ENCODE results near the gene NR1I3.
A peak's percentile ranks its signal among the peaks of the same experiment; 100 is the strongest.

The NR1I3 gene

DNA sequence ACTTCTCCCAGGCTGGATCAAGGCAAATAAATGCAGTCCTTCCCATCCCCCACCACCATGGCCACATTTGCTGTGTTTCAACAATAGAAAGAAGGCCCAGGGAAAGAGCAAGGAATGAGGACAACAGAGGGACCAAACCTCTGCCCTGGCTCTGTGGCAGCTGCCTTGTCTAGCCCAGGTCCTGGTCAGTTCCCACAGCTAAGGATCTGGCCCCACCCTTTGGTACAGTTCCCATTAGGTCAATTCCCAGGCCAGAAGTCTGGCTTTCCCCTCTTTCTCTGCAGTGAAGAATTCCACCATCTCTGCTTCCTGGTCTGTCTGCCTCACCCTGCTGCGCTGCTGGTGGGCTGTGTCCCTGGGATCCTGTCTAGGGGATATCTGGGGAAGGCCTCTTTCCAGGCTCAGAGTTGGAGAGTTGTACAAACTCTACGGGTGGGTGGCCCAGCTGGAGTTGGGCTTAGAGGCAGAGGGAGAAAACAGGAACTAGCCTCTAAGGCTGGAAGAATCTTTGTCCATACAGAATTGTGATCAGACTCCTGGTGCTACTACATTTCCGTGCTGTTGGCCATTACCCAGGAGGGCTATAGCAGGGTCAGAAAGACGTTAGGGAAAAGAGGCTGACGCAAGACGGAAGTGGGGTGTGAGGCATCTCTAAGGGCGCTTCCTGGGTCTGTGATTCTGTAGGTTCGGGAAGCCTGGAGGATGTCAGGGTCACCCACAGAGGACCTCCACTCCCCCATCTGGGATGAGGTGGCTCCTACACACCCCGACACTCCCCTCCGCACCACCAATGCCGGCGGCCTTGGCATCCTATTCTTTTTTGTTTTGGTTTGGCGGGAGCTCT is 36.8 kb downstream of the NR1I3 start:
- in situ Hi-C loops (cut with HindIII; ENCODE audit: low pct_ligation_motif_present, low pct_unique_long_range_greater_than_20kb, low sequenced_read_pairs): loop anchor here (25.0 kb wide), 1 partner anchor 111 kb away; the partner anchor contains the start of genes MPZ and SDHC

DNA sequence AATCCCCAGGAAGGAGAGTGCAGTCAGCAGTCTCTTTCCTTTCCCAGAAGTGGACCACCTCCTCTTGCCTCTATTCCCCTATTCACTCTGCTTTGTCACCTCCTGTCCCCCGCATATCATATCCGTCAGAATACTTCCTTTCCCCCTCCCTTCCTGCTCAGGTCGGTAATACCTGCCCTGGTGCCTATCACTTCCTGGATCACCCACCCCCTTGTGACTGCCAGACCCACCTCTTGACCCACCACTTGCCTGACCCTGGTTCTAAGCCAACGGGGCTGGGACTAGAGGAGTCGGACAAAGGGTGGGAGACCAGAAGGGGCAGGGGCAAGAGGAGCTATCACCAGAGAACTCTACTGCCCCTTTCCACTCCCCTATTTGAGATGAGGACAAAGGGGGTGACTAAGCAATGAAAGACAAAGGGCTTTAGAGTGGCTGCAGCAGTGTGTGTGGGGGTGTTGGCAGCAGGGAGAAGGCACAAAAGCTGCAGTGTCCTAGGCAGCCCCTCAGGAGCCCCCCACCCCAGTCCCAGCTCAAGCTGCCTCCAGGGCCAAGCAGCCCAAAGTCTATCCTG is 37.5 kb downstream of the NR1I3 start:
- in situ Hi-C loops (cut with HindIII; ENCODE audit: low pct_ligation_motif_present, low pct_unique_long_range_greater_than_20kb, low sequenced_read_pairs): loop anchor here (25.0 kb wide), 1 partner anchor 112 kb away; the partner anchor contains the start of genes MPZ and SDHC
- DNase-seq: no peak

More for the DNA sequence above, 36.8 kb downstream of the NR1I3 start:
- DNase-seq: no peak

DNA sequence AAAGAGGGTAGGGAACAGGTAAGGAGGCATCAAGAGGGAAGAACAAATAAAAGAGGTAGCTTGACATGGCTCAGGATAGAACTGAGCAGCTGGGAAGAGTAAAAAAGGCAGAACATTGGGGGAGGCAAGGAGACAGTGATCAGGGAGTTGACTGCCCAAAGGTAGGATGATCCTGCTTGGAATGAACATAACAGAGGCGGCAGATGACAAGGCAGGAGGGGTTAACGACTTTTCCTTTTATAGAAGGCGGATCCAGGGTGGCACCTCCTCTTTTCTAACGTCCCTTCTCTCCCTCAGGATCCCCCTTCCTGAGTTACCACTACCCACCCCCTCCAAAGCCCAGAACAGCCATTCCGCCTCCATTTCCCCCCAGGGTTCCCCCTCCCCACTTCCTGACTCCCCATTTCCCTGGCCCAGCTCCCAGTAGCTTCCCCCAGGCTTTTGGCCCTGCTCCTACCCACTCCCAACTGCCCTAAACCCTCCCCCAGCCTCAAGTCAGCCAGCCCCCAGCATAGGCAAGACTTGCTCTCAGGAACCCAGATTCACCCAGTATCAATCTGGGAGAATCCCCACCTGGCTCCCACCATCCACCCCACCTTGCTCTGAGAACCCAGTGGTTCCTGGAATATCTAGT is 38.4 kb downstream of the NR1I3 start:
- in situ Hi-C loops (cut with HindIII; ENCODE audit: low pct_ligation_motif_present, low pct_unique_long_range_greater_than_20kb, low sequenced_read_pairs): loop anchor here (25.0 kb wide), 1 partner anchor 113 kb away; the partner anchor contains the start of genes MPZ and SDHC
- DNase-seq: no peak

DNA sequence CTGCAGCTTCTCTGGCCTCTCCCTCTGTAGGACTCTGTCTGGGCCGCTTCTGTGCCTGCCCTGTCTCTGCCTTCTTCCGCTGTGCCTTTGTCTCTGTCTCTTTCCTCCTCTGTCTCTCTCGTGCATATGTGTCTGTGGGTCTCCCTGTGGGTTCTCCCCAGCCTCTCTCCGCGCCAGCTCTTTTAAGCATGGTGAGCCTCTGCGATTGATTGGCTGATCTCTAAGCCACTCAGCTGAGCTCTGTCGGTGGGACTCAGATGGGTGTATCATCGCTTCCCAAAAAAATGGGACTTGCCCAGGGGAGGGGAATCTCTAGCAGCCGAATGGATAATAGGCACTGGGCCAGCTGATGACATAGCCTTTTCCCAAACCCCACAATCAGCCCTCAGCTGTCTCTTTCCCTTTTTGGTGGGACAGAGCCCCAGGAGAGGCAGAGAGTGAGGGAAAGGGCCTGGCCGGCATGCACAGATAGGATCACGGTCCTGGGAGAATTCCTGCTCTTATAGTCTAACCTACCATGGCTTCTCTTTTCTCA is 39.0 kb downstream of the NR1I3 start, which contains the start of gene ADAMTS4:
Gene ADAMTS4, minus strand, starts transcription at position 158 of the 535 bp plus-strand sequence. CDS start 427 bp downstream, outside the sequence.
- DNase-seq: no peak
- in situ Hi-C loops (cut with HindIII; ENCODE audit: low pct_ligation_motif_present, low pct_unique_long_range_greater_than_20kb, low sequenced_read_pairs): no loop called here

DNA sequence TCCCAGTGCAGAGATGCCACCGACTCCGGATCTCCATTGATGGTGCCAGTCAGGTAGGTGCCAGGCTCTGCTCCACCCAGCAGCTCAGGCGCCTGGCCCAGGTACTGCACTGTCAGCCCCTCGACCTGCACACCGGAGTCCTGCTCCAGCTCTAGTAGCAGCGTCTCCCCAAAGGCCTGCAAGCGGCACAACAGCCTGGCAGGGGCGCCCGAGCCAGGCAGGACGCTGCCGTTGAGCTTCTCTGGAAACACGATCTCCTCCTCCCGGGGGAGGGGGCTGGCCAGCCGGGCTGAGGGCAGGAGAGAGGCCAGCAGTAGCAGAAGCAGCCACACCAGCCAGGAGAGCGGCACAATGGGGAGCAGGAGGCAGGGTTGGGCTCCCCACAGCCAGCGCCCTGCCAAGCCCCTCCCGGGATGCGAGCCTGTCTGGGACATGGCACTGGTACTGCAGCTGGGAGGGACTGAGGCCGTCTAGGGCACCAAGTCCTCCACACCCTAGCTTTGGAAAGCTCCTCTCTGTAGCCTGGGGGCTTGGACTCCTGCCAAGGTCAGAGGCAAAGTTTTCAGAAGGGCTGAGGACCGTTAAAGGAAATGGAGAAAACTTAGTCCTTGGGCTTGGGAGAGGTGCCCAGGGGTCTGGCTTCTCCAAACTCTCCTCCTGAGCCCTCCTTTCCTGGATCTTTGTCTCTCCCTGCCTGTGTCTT is 39.7 kb downstream of the NR1I3 start:
- DNase-seq: no peak
- in situ Hi-C loops (cut with HindIII; ENCODE audit: low pct_ligation_motif_present, low pct_unique_long_range_greater_than_20kb, low sequenced_read_pairs): no loop called here

DNA sequence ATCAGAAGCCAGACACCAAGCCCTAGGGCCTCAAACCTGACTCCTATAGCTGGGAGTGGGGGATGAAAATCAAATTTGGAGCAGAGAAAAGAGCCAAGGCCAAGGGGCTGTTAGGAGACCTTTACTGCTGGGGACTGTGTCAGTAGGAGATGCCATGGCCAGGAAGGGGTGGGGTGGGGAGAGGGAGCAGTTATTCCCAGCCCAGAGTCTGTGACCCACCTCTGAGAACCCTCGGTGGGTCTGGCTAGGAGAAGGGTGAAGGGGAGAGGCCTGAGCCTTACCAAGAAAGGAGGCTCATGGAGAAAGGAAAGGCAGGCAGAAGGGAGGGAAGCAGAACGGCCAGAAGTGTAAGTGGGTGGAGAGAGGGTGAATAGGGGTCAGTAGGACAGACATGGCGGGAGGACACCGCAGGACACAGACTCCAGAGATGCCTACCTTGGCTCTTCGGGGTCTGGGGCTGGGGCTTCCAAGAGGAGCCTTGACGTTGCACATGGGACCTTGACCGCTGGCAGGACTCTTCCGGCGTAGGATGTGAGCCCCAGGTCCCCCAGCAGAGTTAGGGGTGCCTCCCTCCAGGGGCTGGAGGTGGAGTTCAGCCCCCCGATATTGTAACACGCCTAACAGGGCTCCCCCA is 40.3 kb downstream of the NR1I3 start:
- in situ Hi-C loops (cut with HindIII; ENCODE audit: low pct_ligation_motif_present, low pct_unique_long_range_greater_than_20kb, low sequenced_read_pairs): no loop called here
- no peak for DNase-seq

DNA sequence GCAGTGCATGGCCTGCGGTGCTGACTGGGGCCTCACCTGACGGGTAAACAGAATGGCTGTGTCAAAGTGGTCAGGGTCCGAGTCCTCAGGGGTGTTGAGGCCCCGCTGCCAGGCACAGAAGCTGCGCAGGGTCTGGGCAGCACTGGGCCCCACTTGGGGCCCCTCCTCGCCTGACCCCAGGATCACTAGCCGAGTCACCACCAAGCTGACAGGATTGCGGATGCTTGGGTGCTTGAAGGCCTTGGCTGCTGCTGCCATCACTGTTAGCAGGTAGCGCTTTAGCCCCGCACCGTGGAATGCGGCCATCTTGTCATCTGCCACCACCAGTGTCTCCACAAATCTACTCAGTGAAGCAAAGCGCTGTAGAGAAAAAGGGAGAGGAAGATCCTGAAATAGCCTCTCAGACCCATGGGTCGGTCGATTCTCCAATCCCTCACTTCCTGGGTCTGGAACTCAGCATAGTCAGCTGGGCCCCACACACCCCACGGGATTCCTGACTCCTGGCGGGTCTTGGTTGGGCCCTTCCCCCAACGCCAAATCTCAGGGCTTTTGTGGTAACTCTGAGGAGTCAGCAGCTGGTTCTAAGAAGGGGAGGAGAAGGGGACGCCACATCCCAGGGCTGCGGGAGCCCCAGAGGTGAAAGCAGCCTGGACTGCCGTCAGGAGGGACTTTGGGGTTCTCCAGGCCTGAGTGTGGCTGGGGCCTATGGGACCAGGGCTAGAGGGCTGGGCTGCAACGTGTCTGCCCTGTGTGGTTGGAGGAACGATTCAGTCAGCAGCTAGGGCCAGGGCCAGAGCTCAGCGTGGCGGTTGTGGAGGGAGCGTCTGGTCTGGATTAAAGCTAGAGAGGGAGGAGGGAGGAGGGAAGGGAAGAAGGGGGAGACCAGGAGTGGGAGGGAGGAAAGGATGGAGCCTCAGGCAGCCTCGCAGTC is 41.2 kb downstream of the NR1I3 start:
- in situ Hi-C loops (cut with HindIII; ENCODE audit: low pct_ligation_motif_present, low pct_unique_long_range_greater_than_20kb, low sequenced_read_pairs): no loop called here
- no peak for DNase-seq

DNA sequence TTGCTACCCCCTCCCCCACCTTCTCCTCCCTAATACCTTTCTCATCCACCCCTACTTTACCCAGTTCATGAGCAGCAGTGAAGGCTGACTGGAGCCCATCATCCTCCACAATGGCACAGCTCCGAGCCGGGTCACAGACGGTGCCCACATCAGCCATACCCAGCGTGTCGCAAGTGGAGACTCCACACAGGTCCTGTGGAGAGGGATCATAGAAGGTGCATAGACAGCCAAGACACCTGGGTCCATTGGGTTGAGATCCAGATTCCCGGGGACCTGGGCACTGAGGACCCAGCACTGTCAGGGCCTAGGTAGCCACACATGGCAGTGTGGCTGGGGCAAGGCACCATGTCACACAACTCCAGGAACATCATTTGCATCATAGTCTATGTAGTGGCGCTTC is 41.9 kb downstream of the NR1I3 start:
- in situ Hi-C loops (cut with HindIII; ENCODE audit: low pct_ligation_motif_present, low pct_unique_long_range_greater_than_20kb, low sequenced_read_pairs): no loop called here
- no peak for DNase-seq

DNA sequence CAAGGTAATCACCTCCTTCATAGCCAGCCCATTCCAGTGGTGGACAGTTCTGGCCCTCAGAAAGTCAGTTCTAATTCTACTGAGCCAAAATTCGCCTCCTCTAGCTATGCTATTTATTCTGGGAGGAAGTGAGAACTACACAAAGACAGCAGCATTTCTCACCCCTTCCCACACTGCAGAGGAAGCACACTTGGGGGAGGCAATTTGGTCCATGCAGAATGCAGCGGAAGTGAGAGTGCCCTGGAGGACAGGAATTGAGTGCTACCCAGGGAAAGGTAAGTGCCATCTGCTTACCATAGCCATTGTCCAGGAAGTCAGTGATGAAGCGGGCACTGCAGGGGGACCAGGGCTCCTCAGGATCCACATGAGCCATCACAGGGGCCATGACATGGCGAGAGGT is 42.8 kb downstream of the NR1I3 start:
- no peak for DNase-seq
- in situ Hi-C loops (cut with HindIII; ENCODE audit: low pct_ligation_motif_present, low pct_unique_long_range_greater_than_20kb, low sequenced_read_pairs): no loop called here

DNA sequence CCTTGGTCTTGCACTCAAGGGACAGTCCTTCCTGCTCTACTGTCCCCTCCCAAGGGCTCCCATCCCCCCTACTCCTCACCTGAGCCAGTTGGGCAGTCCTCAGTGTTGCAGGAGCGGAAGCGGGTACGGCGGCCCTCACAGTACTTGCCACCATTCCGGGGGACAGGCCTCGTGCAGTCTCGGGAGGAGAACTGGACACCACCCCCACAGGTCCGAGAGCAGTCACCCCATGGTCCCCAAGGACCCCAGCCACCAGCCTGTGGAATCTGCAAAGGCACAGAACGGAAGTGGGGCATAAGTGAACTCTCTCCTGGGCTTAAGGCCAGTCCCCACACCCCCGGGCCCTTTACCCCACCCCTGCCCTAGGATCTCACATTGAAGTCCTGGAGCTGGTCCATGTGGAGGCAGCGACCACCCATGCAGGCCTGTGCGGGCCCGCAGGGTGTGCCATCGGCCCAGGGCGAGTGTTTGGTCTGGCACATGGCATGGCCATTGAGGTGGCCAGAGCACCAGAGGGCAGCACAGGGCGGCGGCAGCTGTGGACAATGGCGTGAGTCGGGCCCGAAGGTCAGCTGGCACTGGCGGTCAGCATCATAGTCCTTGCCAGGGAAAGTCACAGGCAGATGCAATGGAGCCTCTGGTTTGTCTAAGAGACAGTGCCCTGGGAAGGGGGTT is 44.3 kb downstream of the NR1I3 start:
- in situ Hi-C loops (cut with HindIII; ENCODE audit: low pct_ligation_motif_present, low pct_unique_long_range_greater_than_20kb, low sequenced_read_pairs): no loop called here
- DNase-seq: no peak

DNA sequence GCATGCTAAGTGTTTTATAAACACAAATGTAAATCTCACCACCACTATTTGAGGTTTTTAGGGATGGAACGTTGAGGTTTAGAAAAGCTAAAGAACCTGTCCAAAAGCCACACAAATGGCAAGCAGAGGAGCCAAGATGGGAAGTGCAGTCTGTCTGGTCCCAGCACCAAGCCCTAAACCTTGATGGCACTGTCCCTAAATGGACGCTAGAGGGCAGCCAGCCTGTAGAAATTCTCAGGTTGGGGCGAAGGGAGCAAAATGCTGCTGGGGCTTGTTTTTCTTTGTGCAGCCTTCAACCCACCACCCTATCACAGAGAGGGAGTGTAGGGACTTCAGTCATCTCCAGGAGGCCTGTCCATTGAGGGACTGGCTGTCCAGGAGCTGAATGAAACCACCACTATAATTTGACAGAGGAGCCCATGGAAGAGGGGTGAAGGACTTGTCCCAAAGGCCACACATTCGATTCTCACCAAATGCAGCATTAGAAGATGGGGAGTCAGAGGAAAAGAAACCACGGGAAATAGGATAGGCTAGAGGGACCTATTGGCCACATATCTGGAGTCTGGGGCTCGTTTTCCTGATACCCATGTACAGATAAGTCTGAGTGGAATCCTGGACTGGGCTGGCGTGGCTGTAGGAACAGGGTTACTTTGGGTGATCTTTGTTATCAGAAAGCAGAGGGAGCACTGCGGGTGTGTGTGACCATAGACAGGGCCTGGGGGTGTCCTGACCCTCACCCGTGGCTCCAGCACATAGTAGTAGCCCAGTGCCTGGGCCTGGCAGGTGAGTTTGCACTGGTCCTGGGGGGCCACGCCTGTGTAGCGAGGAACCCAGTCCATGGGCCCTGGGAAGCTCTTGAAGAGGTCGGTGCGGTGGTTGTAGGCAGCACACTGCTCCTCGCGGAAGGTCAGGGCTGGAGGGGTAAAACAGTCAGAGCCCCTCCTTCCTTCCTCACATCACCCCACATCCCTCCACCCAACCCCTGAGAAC is 45.2 kb downstream of the NR1I3 start:
- in situ Hi-C loops (cut with HindIII; ENCODE audit: low pct_ligation_motif_present, low pct_unique_long_range_greater_than_20kb, low sequenced_read_pairs): no loop called here

DNA sequence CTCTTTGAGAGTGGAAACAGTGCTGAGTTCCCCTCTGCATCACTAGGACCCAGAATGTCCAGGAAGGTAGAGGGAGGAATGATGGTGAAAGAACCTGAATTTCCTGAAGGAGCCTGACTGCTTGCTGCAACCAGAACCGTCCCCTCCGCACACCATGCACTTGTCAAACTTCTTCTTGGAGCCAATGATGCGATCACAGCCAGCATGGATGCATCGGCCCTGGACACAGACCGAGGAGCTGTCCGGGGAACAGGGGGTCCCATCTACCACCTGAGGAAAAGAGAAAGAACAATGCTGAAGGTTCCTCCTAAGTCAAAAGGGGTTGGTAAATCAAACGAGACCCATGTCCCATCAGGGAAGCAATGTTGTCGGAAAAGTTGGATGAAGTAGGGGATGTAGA is 46.0 kb downstream of the NR1I3 start:
- no peak for DNase-seq
- in situ Hi-C loops (cut with HindIII; ENCODE audit: low pct_ligation_motif_present, low pct_unique_long_range_greater_than_20kb, low sequenced_read_pairs): no loop called here

More for the DNA sequence above, 45.2 kb downstream of the NR1I3 start:
- peak; percentile 74 for DNase-seq

DNA sequence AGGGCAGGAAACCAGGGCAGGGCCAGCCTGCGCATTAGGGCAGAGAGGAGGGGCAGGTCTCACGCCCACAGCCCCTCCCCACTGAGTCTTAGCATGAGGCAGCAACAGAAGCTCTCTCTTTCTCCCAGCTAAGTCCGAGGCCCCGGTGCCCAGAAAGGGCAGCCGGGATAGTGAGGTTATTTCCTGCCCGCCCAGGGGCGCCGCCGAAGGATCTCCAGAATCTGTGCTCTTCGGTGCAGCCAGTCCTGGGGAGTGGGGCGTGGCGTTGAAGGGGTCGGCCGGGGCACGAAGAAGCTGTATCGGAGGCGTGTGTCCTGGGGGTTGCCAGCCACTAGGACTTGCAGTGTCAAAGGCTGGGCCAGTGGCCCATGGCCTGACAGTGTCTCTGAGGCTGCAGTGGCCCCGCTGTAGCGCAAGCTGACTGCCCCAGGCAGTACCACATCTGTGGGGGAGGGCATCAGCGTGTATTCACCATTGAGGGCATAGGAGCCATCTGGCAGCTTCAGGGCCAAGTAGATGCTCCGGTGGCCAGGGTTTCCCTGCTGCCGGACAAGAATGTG is 47.0 kb downstream of the NR1I3 start:
- DNase-seq: no peak

DNA sequence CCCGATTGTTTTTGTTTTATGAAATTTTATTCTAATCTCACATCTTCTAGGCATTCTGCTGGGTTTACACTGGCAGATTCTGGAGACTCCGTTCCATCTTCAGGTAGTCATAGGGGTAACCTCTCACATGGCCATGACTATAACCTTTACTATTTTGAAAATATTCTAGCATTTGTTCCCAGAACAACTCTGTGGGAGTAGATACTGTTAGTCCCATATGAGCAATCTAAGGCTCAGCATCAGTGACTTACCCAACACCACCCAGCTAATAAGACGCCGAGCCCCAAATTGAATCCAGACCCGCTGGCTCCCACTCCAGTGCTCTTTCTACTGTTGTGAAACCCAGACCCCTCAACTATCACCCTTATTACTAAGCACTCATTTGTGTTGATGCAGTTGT is 49.0 kb downstream of the NR1I3 start:
- in situ Hi-C loops (cut with HindIII; ENCODE audit: low pct_ligation_motif_present, low pct_unique_long_range_greater_than_20kb, low sequenced_read_pairs): no loop called here
- no peak for DNase-seq

More for the DNA sequence above, 47.0 kb downstream of the NR1I3 start:
- in situ Hi-C loops (cut with HindIII; ENCODE audit: low pct_ligation_motif_present, low pct_unique_long_range_greater_than_20kb, low sequenced_read_pairs): no loop called here

DNA sequence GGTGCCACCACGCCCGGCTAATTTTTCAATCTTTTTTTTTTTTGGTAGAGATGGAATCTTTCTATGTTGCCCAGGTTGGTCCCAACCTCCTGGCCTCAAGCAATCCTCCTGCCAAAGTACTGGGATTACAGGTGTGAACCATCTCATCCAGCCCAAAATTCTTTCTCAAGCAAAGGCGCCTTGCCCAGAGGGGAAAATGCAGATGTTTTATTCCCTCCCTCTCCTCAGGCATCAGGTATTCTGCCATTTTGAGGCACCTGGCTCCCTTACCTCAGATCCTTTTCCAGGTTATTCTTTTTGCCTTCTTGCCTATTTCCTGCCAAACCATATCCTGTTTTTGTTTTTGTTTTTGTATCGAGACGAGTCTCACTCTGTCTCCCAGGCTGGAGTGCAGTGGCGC is 49.6 kb downstream of the NR1I3 start:
- in situ Hi-C loops (cut with HindIII; ENCODE audit: low pct_ligation_motif_present, low pct_unique_long_range_greater_than_20kb, low sequenced_read_pairs): no loop called here
- no peak for DNase-seq

Data from ACHN (cell line).